Fibroblast of lung (primary cell): ENCODE results near the gene RALY. TPM values are rescaled to one million over a fixed set of nuclear protein-coding genes. Genes with fewer than 3 reads are reported as not detected.

ENCODE experiments used
- DNase-seq, 2 donors: peaks; one replicate each; pipeline versions ENCODE4 v3.0.0 to v3.0.0-alpha.2; 2010; ENCODE audit warnings: low read depth in 2 of 2
- H2AFZ ChIP-seq: 2 replicates; pipeline ENCODE4 v1.5.1; 2012; ENCODE audit warnings: low read length, control low read depth, inconsistent platforms
- H3K27ac ChIP-seq: 2 replicates; pipeline ENCODE4 v1.5.1; 2011; ENCODE audit warnings: low read length, control low read depth; ENCODE audit not compliant: insufficient read depth
- H3K27me3 ChIP-seq: 2 replicates; pipeline ENCODE4 v1.5.1; 2011; ENCODE audit warnings: mild to moderate bottlenecking, low read length; ENCODE audit not compliant: control insufficient read depth, insufficient read depth
- H3K36me3 ChIP-seq: 2 replicates; pipeline ENCODE4 v1.5.1; 2011; ENCODE audit warnings: low read length; ENCODE audit not compliant: control insufficient read depth, insufficient read depth
- H3K4me1 ChIP-seq: 2 replicates; pipeline ENCODE4 v1.5.1; 2011; ENCODE audit warnings: low read length; ENCODE audit not compliant: control insufficient read depth, insufficient read depth; ENCODE audit errors: extremely low read depth
- H3K4me2 ChIP-seq: 2 replicates; pipeline ENCODE4 v1.5.1; 2011; ENCODE audit warnings: low read length, control low read depth; ENCODE audit not compliant: insufficient read depth; ENCODE audit errors: extremely low read depth
- H3K4me3 ChIP-seq, 4 experiments: fragments of 200-600 bp in 1 of 4; sonication (generic) in 1 of 4; replicated peaks in 1 of 4; 2 replicates each; pipeline ENCODE4 v1.5.1; 2011 to 2016; ENCODE audit warnings: low read length in 4 of 4, low read depth in 3 of 4, mild to moderate bottlenecking in 3 of 4, control low read depth in 2 of 4, inconsistent platforms in 1 of 4, mixed read lengths in 1 of 4; ENCODE audit not compliant: insufficient read depth in 1 of 4; ENCODE audit errors: control extremely low read depth in 1 of 4
- H3K79me2 ChIP-seq: 2 replicates; pipeline ENCODE4 v1.5.1; 2012; ENCODE audit warnings: mild to moderate bottlenecking, low read length, inconsistent platforms; ENCODE audit not compliant: control insufficient read depth, insufficient read depth
- H3K9ac ChIP-seq: 2 replicates; pipeline ENCODE4 v1.5.1; 2011; ENCODE audit warnings: mild to moderate bottlenecking, low read length, control low read depth; ENCODE audit not compliant: insufficient read depth
- H3K9me3 ChIP-seq: 2 replicates; pipeline ENCODE4 v1.5.1; 2012; ENCODE audit warnings: low read depth, low read length; ENCODE audit not compliant: control insufficient read depth, insufficient read depth
- H4K20me1 ChIP-seq: 2 replicates; pipeline ENCODE4 v1.5.1; 2011; ENCODE audit warnings: low read length; ENCODE audit not compliant: control insufficient read depth, insufficient read depth; ENCODE audit errors: extremely low read depth
- CTCF ChIP-seq, 2 donors: IDR thresholded peaks in 1 of 2; conservative IDR thresholded peaks in 1 of 2; 1 replicate in 1 of 2; 2 replicates in 1 of 2; pipeline ENCODE4 v1.5.1; 2011 to 2012; ENCODE audit warnings: low read length in 2 of 2, control low read depth in 1 of 2, inconsistent platforms in 1 of 2, low read depth in 1 of 2, mild to moderate bottlenecking in 1 of 2
- EZH2 ChIP-seq: IDR thresholded peaks from 2 replicates; pipeline ENCODE4 v1.5.1; 2012; ENCODE audit warnings: low read length, control low read depth, mild to moderate bottlenecking; ENCODE audit errors: missing control alignments
- polyA plus RNA-seq, 2 donors: library from polyadenylated mRNA; depleted of rRNA in 1 of 2; stranded (reverse) in 1 of 2; unstranded in 1 of 2; fragments of >200 nt; gene quantifications; 2 replicates each; pipeline ENCODE4 v1.2.1, GENCODE V29; 2011 to 2012; ENCODE audit warnings: missing spikeins in 1 of 2
- total RNA-seq: library from RNA; depleted of rRNA; stranded (reverse); fragments of >200 nt; gene quantifications from 2 replicates; pipeline ENCODE4 v1.2.1, GENCODE V29; 2014

RALY gene
- total and polyA plus RNA-seq, 2 donors (not counting 1 experiment from before 2014, with no cell fraction given): 54.5 to 57.1 TPM

GRCh38 chr20:34115232-34115631 is 121.5 kb downstream of the RALY start:
- H3K27me3 ChIP-seq: peaks cover 3% of the 10 kb centered on the region
- peaks cover 18% of the 10 kb centered on the region for H3K79me2 ChIP-seq
- no peak overlapping the region for H3K4me2 ChIP-seq
- no peak overlapping the region for H3K4me3 ChIP-seq
- peaks cover 2% of the 10 kb centered on the region for H3K4me1 ChIP-seq
- H4K20me1 ChIP-seq: peaks cover 1% of the 10 kb centered on the region
- H3K9me3 ChIP-seq: no peaks in the 10 kb centered on the region
- no peak overlapping the region for H2AFZ ChIP-seq
- DNase-seq: no peak
- H3K36me3 ChIP-seq: no peaks in the 10 kb centered on the region
- TF ChIP-seq EZH2: no peak
- no peak for TF ChIP-seq CTCF (conservative IDR thresholded peaks at IDR 0.05 in 1 of 2, IDR thresholded peaks at IDR 0.05 in 1 of 2; ENCODE audit: low read depth in 1 of 2, low read length in 2 of 2)
- no peak overlapping the region for H3K9ac ChIP-seq
- no peak overlapping the region for H3K27ac ChIP-seq

- H3K4me3 ChIP-seq: no peak overlapping the region
- H2AFZ ChIP-seq: no peak overlapping the region
- H3K36me3 ChIP-seq: no peaks in the 10 kb centered on the region
- H3K79me2 ChIP-seq: no peaks in the 10 kb centered on the region
- H3K9ac ChIP-seq: no peak overlapping the region
- TF ChIP-seq EZH2 (no peak), CTCF (conservative IDR thresholded peaks at IDR 0.05 in 1 of 2, IDR thresholded peaks at IDR 0.05 in 1 of 2; ENCODE audit: low read depth in 1 of 2, low read length in 2 of 2) (no peak)
- no peaks in the 10 kb centered on the region for H4K20me1 ChIP-seq
- DNase-seq: no peak
- H3K9me3 ChIP-seq: no peaks in the 10 kb centered on the region
- H3K4me2 ChIP-seq: no peak overlapping the region
- H3K27ac ChIP-seq: no peak overlapping the region
- H3K27me3 ChIP-seq: peaks cover 3% of the 10 kb centered on the region
- H3K4me1 ChIP-seq: no peaks in the 10 kb centered on the region
Observed at GRCh38 chr20:34120213-34120612, 126.5 kb downstream of the RALY start.

GRCh38 chr20:34122274-34122980 is 128.7 kb downstream of the RALY start:
- Histone ChIP-seq H3K27me3 (peaks cover 3% of the 10 kb centered on the region), H3K4me2 (no peak overlapping the region), H2AFZ (no peak overlapping the region), H3K9ac (no peak overlapping the region), H3K36me3 (no peaks in the 10 kb centered on the region), H3K79me2 (no peaks in the 10 kb centered on the region), H4K20me1 (no peaks in the 10 kb centered on the region), H3K4me3 (no peak overlapping the region), H3K9me3 (no peaks in the 10 kb centered on the region), H3K4me1 (no peaks in the 10 kb centered on the region), H3K27ac (no peak overlapping the region)
- TF ChIP-seq CTCF (conservative IDR thresholded peaks at IDR 0.05 in 1 of 2, IDR thresholded peaks at IDR 0.05 in 1 of 2; ENCODE audit: low read depth in 1 of 2, low read length in 2 of 2) (no peak), EZH2 (no peak)
- no peak for DNase-seq
